A673 (cell line): ENCODE data around the gene SPATA2L.
"Not testable (repeated sequence)": the region's sequence is repeated elsewhere in the genome, so short reads cannot be mapped to it uniquely, and the experiment has no call there.

Experiments
- CTCF ChIP-seq: fragments of 300-800, 200-600 bp; sonication (generic); conservative IDR thresholded peaks from 2 replicates; pipeline ENCODE4 v1.5.1; 2017; ENCODE audit warnings: low read depth, mild to moderate bottlenecking, antibody characterized with exemption, low read length, moderate library complexity, mixed read lengths
- EZH2 ChIP-seq: fragments of 200-600 bp; sonication (generic); IDR thresholded peaks from 2 replicates; pipeline ENCODE4 v1.6.1; 2017; ENCODE audit warnings: borderline replicate concordance, low read depth, mild to moderate bottlenecking, mixed read lengths, antibody characterized with exemption, low read length; ENCODE audit not compliant: poor library complexity, severe bottlenecking

GRCh38 chr16:89689621-89690020 lies 11.9 kb downstream of the SPATA2L start:
- not testable (repeated sequence) for TF ChIP-seq CTCF, EZH2
